Stimulated activated CD8-positive, alpha-beta memory T cell treated with anti-CD3 and anti-CD28 coated beads, Interleukin-7, amount 100 ng/mL, for 1 hour (primary cell): ENCODE measurements around the gene DSC3.

Experiments
- DNase-seq, 2 donors: peaks; one replicate each; pipeline ENCODE4 v3.0.0-alpha.2; 2020; ENCODE audit warnings: low read depth in 2 of 2

DSC3 gene

DNA sequence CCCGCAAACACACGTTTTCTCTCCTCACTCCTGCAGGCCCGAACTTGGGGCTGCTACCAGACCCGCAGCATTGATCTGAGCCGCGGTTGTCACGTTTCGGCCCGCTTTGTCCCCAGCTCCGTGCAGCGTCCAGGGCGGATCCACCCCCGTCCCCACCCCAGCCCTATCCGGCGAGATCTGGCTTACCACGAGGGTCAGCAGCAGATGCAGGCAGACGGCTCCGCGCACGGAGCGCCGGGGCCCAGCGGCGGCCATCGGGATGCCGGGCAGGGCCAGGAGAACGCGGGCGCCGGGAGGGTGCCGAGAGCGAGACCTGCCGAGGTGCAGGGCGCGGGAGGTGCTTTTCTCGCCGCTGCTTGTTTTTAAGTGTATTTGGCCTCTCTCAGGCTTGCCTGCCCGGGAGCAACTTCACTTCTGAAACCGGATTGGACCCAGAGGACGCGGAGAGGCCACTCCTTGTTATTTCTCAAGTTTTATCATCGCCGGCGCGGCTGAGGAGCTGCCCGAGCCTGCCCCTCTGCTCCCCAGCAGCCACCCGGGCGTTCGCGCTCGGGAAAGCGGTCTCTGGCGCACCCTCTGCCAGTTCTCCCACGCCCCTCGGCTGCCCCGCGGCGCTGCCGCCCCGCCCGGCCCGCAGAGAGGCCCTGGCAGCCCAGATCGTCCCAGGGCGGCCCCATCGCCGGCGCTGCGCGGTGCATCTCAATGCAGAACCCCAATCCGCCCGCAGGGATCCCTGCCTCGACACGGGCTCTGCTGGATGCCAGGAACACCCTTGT lies at the start of gene DSC3:
DSC3 (minus strand) TSS at position 337 of the 776 bp plus-strand sequence; CDS start at position 255, 82 bp downstream.
- no peak for DNase-seq

DNA sequence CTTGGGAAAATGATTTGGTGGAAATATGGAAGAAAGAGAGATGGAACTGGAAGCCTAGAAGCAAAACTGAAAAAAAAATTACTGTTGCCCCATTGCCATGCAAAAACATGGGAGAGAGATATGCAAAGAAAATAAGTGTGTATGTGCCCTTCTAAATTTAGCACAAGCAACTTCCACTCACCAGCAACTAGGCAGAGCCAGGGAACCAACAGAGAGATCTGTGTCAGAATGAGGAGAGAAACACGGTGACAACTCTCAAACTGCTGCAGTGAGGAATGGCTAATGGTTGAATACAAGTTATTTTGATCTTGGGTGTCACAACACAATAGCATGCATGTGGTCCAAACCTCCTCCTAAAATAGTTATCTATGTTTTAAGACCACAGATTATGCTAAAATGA lies 48.8 kb upstream of the DSC3 start:
- no peak for DNase-seq

DNA sequence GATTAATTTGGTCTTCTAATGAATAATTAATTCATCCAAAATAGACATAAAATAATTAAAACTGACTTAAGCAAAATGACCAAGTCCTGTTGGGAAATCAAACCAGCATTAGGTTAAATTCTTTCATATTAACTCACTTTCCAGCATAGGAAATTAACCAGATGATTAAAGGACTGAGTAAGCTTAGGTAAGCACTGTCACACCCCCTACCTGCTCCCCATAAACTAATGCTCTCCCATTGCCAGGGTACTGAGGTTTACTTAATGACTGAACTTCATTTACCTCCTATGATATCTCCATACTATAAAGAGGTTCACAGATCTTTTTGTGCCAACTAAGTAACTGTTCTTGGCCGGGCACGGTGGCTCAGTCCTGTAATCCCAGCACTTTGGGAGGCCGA lies 46.0 kb upstream of the DSC3 start:
- no peak for DNase-seq

DNA sequence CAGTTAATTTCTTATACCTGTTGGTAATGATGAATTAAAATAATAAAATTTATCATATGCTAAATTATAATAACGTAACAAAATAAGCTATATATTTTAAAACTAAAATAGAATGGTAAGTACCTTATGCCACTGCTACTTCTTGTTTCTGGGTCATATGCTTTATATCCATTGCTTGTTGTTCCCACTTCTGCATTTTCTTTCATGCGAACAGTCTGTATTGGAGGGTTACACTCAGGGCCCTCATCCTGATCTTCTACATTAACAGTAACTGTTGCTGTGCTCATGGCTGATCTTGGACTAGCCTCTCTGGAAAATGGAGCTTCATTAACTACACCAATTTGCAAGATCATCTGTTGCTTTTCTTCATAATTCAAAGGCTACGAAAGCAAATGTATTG lies 37.4 kb upstream of the DSC3 start:
- DNase-seq, result no peak

DNA sequence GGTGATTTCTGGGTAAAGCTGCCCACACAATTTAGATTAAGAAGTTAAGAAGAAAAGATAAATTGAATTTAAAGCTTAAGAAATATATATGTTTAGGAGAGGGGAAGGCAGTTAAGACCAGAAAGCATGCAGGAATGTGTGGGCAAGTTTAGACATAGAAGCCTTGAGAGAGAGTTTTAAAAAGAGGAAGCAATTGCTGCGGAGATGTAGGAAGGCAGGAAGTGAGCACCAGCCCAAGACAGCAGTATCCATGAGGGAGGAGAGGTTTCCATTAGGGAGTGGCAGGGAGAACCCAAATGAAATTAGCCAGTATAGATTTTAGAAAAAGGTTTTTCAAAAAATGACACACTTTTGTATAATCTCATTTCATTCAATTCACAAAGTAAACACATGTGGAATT lies 35.3 kb upstream of the DSC3 start:
- DNase-seq, result no peak

DNA sequence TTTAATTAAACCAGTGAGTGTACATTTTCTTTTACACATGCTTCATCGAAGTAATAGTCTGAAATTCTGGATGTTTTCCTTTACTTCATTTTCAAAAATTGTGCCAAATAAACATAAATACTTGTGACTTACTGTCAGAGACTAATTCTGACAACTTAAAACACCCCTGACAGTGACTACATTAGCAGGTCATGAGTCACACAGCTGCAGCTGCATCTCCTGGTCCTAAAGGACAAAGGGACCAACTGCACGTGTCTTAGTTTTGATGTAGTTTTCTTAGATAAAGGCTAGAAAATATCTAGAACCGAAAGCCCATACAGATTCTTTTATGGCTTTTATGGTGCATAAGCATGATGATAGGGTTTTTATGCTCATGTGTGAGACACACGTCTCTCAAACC lies 29.6 kb upstream of the DSC3 start:
- DNase-seq, result no peak

DNA sequence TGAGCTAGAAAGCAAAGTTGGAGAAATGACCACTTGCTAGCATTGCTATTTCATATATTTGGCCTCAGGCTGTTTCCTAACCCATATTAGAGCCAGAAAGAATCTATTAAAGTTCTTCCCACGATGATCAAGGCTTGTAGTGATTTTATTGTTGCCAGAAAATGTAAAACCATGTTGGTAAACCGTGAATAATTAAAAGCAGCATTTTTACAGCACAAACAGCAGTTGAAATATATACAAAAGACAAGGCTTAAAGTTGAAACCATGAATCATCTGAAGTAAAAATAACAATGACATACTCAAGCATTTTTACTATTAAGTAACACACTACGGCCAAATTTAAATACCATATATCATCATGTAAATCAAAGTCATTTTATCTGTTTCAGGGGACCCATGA lies 27.7 kb upstream of the DSC3 start:
- DNase-seq, result no peak

DNA sequence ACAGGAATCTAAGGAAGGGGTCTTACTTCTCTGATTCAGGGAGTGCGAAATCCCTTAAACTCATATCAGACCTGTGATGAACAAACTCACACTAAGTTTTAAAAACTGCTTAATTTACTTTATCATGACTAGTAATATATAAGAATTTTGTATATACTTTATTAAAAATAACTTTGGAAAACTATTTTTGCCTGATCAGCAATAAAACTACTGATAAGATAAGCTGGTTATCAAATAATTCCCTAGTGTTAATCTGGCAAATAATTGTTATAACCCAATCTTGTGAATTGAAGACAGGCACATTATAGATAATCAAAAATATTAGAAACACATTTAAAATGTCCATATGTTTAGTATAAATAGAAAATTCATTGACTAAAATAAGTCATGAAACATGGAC lies 23.7 kb upstream of the DSC3 start:
- DNase-seq, result no peak

DNA sequence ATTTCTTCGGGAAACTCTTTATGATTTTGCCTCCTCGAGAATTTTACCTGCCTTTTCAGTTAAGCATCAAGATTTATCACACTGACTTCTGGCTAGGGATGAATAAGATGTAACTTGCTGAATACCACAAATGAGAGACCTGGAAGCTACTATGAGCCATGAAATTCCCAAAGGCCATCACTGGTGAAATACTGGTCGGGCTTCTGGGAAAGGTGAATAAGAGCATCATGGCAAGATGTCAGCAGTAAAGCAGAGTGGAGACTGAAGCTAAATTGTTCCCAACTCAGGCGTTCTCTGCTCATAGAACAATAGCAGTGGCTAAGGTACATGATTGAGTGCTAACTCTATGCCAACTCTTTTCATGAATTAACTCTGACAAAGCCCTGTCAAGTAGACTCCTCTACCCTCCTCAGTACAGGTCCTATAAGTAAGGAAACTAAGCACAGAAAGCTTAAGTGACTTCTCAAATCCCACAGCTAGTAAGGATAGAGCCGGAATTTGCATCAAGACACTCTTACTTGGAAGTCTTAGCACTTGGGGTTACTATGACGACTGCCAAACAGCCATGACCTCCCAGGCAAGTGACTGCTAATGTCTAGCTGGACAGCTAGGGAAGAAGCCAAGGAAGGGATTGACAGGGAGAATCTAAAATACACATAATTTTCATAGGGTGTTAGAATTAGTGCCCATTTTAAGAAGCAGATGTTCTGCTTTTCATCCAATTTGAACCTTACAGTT lies 22.7 kb upstream of the DSC3 start:
- DNase-seq, result no peak

DNA sequence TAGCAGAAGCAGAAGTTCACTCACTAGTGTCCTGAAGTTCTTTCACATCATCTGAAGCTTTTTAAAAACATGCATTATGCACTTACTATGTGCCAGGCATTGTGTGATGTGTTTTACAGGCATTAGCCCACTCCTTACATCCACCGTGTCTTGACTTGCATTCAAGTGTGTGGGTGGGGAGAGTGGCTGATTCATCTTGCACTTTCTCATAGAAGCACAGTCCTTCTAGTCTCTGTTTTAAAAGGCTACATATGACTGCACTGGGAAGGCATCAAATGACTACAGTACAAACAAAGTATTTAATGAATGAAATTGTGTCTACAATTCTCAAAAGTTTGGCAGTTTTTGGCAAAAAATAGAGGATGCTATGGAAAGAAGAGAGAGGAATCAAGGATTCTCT lies 21.6 kb upstream of the DSC3 start:
- DNase-seq, result no peak

DNA sequence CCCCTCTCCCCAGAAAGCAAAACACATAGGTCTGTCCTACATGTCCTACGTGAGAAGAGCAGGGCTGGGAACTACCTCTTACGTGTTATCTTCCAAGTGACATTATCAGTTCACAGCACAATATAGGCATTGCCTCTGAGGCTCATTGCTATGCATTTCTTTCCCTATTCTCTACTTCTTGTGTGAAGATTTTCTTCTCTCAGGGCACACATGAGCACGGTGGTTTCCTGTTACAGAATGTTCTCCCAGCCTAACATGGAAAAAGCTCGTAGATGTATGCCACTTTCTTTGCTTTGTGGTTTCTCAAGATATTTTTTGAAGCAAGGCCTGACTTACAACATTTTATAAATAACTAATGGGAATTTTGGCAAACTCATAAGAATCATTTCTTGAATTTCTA lies 19.4 kb upstream of the DSC3 start:
- DNase-seq, result no peak

DNA sequence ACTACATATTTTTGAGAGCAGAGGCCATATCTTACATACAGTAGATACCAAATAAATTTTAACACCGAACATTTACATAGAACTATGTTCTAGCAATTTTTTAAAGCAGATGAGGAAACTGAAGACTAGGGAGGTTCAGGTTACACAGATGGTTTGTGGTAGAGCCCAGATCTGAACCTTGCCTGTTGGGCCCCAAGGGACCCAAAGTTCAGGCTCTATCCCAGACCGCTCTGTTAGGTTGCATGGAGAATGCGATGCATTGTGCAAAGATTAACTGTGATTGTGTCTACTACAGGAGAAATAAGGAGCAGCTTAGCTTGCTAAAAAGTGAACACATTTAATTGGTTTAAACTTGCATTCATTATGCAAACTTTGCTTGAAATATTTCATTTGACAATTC lies 16.4 kb upstream of the DSC3 start:
- no peak for DNase-seq

DNA sequence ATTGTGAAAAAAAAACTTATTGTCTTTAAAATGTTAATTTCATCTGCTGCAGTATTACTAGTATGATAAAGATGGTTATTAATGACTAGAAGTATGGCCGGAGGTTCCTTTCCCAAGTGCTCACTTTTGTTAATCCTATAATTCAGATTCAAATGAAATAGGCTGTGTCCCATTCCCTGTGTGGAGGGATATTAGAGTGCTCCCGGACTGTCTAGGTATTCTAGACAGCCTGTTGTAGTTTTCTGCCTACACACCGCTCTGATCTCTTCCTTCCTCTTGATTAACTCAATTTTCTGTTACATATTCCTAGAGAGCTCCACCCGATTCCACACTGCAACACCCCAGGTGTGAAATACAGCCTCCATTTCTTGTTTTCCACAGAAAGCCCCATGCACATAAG lies 15.4 kb upstream of the DSC3 start:
- no peak for DNase-seq

DNA sequence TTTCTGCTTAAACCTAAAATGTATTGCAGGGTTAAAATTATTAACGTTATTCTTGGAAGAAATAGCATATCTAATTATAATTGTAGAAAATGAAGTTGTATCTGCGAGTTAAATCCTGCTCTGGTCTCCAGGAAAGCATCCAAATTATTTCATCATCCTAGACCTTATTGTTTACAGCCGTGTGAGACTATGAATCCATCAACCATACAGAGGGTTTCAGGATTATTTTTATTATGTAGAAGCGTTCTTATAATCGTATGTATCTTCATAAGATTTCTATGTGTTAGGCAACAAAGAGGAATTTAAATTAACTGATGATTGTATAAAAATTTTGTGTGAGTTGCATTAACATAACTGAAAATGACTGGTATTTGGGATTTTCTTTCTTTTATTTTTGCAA lies 14.5 kb upstream of the DSC3 start:
- DNase-seq, result no peak

DNA sequence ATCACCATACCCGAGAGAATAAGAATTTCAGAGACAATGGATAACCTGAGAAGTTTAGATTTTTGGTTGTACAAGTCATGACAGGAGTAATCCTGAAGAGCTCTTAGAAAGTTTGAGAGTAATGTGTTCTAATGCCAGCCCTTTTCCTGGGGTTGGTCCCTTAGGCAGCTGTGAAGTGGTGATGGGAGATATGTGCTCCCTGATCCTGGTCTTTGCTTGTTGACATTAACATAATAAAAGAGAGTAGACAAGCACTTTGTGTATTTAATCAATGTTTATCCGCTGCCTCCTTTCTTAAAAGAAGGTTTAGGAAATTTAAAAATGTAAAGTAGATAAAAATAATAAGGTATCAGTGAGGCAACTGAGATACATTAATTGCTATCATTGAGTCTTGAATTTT lies 13.8 kb upstream of the DSC3 start:
- DNase-seq, result no peak

DNA sequence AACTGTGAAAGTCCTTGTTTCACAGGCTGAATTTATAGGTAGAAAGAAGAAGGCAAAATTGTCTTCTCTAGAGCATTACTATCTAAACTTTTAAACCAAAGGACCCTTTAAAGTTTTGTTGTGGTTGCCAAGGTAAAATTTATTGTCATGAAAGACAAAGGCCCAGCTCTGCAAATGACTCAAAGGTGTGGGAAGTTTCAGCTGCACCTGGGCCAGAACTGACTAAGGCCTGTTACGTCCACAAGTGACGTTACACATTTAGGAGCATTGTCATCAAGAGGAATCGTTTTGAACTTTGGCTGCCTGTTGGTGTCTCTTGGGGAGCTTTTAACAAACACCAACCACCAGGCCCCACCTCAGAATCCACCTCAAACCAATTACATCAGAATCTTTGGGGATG lies 8.1 kb upstream of the DSC3 start:
- DNase-seq, result no peak

DNA sequence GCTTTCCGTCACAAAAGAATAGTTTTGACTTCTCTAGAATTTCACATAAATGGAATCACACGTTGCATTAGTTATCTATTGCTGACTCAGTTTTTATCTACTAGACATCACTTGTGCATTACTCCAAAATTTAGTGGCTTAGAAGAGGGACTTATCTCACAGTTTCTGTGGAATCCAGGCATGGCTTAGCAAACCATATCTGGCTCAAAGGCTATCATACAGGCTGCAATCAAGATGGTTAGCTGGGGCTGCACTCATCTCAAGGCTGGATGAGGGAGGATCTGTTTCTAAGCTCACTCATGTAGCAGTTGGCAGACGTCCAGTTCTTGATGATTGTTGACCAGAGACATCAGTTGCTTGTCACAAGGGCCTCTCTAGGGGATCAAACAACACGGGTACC lies 6.6 kb upstream of the DSC3 start:
- no peak for DNase-seq

DNA sequence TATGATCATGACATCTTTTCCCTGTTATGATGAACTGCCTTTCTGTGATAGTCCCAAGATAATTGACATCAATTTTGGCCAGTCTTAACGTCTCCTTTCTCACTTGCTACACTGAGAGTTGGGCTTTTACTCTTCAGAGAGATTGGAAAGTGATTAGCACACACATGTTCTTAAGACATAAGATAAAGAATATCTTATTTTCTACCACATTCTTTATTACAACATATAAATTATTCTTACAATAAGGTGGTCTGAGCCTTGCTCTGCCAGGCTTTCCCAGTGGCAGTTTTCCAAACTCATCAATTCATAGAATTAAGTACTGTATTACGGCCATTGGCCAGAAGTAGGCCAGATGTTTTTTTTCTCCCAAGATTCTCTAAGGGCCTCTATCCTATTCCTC lies 5.7 kb upstream of the DSC3 start:
- DNase-seq, result no peak

DNA sequence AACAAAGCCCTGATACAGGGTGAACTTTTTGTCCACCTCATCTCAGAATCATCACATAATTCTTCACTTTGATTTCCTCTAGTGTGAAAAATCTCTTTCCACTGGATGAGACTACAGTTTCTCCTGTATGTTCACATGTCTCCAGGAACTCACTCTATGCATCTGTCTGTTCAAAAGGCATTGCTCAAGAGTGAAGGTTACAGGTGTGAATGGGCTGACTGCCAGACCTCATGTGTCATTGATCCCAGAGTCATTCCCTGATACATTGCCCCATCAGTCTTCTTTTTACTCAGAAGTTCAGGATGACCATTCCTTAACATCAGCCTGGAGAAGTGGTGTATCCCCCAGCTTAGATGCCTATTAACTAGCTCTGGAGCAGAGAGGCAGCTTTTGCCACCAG lies 4.4 kb upstream of the DSC3 start:
- no peak for DNase-seq

DNA sequence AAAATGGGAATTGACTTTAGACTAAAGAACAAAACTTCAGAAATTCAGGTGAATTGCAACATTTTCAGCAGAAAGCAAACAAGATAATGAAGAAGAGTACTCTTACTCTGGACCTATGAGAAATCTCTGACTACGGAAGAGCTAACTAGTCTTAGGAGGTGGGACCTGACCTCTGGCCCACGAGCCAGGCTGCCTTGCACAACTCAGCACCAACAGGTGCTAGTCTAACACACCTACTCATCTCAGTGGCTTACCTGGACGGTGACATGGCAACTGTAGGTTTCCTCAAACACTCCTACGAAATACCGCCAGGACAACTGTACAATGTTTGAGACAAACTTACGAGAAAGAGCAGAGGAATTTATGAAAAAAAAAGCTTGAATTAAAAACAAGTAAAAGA lies 3.1 kb upstream of the DSC3 start:
- no peak for DNase-seq

DNA sequence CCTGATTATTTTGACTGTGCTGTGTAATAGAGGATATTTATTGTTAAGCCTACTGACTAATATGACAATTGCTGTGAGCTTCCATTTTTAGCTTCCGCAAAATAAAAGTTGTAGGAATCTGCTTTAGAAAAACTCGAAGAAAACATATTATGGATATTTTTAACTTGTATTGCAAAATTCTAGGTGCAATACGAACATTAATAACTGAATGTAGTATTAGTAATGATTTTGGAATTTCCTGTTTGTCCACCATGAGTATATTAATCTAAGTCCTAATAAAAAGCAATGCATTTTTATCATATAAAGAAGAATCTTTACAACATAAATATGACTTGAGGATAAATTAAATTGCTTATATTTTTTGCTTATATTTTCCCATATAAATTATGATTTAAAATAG lies 2.4 kb upstream of the DSC3 start:
- no peak for DNase-seq

DNA sequence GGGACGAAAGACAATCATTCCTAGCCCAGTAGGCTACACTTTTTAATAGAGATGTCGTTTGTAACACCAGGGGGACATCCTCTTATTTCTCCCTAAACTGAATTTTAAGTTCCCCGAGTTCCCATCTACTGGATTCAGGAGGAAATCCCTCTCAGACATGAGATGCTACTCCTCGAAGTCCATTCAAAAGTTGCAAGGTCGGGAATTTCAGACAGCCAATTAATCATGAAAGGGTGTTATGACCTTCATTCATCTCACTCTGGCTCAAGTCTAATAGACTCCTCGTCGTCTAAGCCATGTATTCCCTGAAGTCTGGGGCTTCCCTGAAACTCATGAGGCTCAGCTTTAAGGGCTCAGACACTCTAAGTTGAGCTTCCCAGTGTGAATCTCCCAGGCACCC lies 1.2 kb upstream of the DSC3 start:
- DNase-seq, result no peak

DNA sequence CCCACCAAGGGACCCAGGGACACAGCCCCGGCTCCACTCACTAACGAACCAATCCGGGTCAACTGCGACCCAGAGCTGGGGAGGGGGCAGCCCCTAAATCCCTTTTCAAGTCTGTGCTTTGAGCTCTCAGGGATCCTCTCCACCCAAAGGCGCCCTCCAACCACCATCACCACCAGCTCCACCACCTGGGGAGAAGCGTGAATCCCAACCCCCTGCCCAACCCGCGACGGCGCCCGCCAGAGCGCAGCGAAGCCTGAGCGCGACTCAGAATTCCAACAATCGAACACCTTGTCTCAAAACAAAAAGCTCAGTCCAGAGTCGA lies 497 bp downstream of the DSC3 start:
- DNase-seq, result no peak
